Kidney epithelial cell (primary cell): ENCODE results near the gene ANKRD33B. TPM values are rescaled to one million over a fixed set of nuclear protein-coding genes. Genes with fewer than 3 reads are reported as not detected.

ENCODE experiments used
- DNase-seq: peaks from one replicate; pipeline ENCODE4 v3.0.0-alpha.2; 2010; ENCODE audit warnings: low read depth
- H3K27me3 ChIP-seq: 2 replicates; pipeline ENCODE4 v1.6.0; 2011; ENCODE audit warnings: low read length; ENCODE audit not compliant: control insufficient read depth, insufficient read depth
- H3K36me3 ChIP-seq: 2 replicates; pipeline ENCODE4 v1.5.1; 2011; ENCODE audit warnings: low read length; ENCODE audit not compliant: control insufficient read depth, insufficient read depth
- H3K4me3 ChIP-seq: 2 replicates; pipeline ENCODE4 v1.5.1; 2011; ENCODE audit warnings: low read depth, mild to moderate bottlenecking, control low read depth, low read length
- CTCF ChIP-seq: IDR thresholded peaks from 2 replicates; pipeline ENCODE4 v1.5.1; 2011; ENCODE audit warnings: mild to moderate bottlenecking, moderate library complexity, low read length, control low read depth, inconsistent platforms; ENCODE audit not compliant: insufficient read depth, poor library complexity, severe bottlenecking
- total RNA-seq: library from RNA; depleted of rRNA; stranded (reverse); fragments of >200 nt; gene quantifications from 2 replicates; pipeline ENCODE4 v1.2.3, GENCODE V29; 2015

ANKRD33B gene
- total RNA-seq, 1 donor from 2014 or later = 5.0 TPM

- Histone ChIP-seq H3K36me3 (peaks cover 4% of the 10 kb centered on the region), H3K4me3 (no peak overlapping the region), H3K27me3 (no peaks in the 10 kb centered on the region)
- no peak for TF ChIP-seq CTCF
- no peak for DNase-seq
These were observed 88.3 kb downstream of the ANKRD33B start for GRCh38 chr5:10652151-10652550.

GRCh38 chr5:10652606-10653005, 88.7 kb downstream of the ANKRD33B start:
- Histone ChIP-seq H3K36me3 (peaks cover 4% of the 10 kb centered on the region), H3K4me3 (no peak overlapping the region)
- TF ChIP-seq CTCF = no peak

GRCh38 chr5:10653043-10653442, 89.2 kb downstream of the ANKRD33B start:
- peaks cover 4% of the 10 kb centered on the region for H3K36me3 ChIP-seq
- no peak overlapping the region for H3K4me3 ChIP-seq
- TF ChIP-seq CTCF = no peak
- no peak for DNase-seq
- no peaks in the 10 kb centered on the region for H3K27me3 ChIP-seq

More at GRCh38 chr5:10652606-10653005, 88.7 kb downstream of the ANKRD33B start:
- no peaks in the 10 kb centered on the region for H3K27me3 ChIP-seq
- no peak for DNase-seq

- Histone ChIP-seq H3K36me3 (peaks cover 4% of the 10 kb centered on the region), H3K4me3 (no peak overlapping the region), H3K27me3 (no peaks in the 10 kb centered on the region)
- DNase-seq = no peak
- no peak for TF ChIP-seq CTCF
These were observed 90.0 kb downstream of the ANKRD33B start for GRCh38 chr5:10653751-10654400.

- Histone ChIP-seq H3K36me3 (peaks cover 4% of the 10 kb centered on the region), H3K27me3 (no peaks in the 10 kb centered on the region), H3K4me3 (no peak overlapping the region)
- no peak for TF ChIP-seq CTCF
- DNase-seq = no peak
These were observed 90.7 kb downstream of the ANKRD33B start for GRCh38 chr5:10654566-10654965.
